Neutrophil (primary cell): ENCODE results near the gene EPGN.

Experiments used
- H3K27ac ChIP-seq: fragments of 200-600 bp; sonication (generic); 2 replicates; pipeline ENCODE4 v1.5.1; 2016; ENCODE audit warnings: mild to moderate bottlenecking, moderate library complexity
- H3K27me3 ChIP-seq: fragments of 200-600 bp; sonication (generic); 2 replicates; pipeline ENCODE4 v1.6.0; 2016; ENCODE audit warnings: mild to moderate bottlenecking
- H3K36me3 ChIP-seq: fragments of 200-600 bp; sonication (generic); 2 replicates; pipeline ENCODE4 v1.5.1; 2017
- H3K4me1 ChIP-seq, 2 experiments: fragments of 200-600 bp in 1 of 2; sonication (generic) in 1 of 2; 1 replicate in 1 of 2; 2 replicates in 1 of 2; pipeline versions ENCODE4 v1.5.1 to v1.6.1; 2013 to 2016; ENCODE audit warnings: low read depth in 1 of 2, low read length in 1 of 2, mild to moderate bottlenecking in 1 of 2, moderate library complexity in 1 of 2; ENCODE audit not compliant: control insufficient read depth in 1 of 2, insufficient read depth in 1 of 2
- H3K4me3 ChIP-seq, 2 experiments: fragments of 200-600 bp in 1 of 2; sonication (generic) in 1 of 2; 1 replicate in 1 of 2; 2 replicates in 1 of 2; pipeline ENCODE4 v1.5.1; 2013 to 2016; ENCODE audit warnings: low read depth in 1 of 2, low read length in 1 of 2, mild to moderate bottlenecking in 1 of 2, moderate library complexity in 1 of 2
- H3K9me3 ChIP-seq: fragments of 200-600 bp; sonication (generic); 2 replicates; pipeline ENCODE4 v1.5.1; 2016
- CTCF ChIP-seq: fragments of 200-600 bp; sonication (generic); IDR thresholded peaks from 2 replicates; pipeline ENCODE4 v1.5.1; 2016; ENCODE audit warnings: antibody characterized with exemption

EPGN gene

GRCh38 chr4:74292111-74292870 is 16.0 kb upstream of the EPGN start:
- H3K27ac ChIP-seq, result no peak overlapping the region

GRCh38 chr4:74293558-74293957 is 14.7 kb upstream of the EPGN start:
- Histone ChIP-seq H3K27ac (no peak overlapping the region), H3K27me3 (no peaks in the 10 kb centered on the region), H3K9me3 (no peaks in the 10 kb centered on the region), H3K4me3 (no peak overlapping the region), H3K4me1 (no peaks in the 10 kb centered on the region), H3K36me3 (no peaks in the 10 kb centered on the region)
- TF ChIP-seq CTCF, result no peak

More at GRCh38 chr4:74292111-74292870, 16.0 kb upstream of the EPGN start:
- TF ChIP-seq CTCF, result no peak
- Histone ChIP-seq H3K9me3 (no peaks in the 10 kb centered on the region), H3K4me1 (no peaks in the 10 kb centered on the region), H3K4me3 (no peak overlapping the region), H3K36me3 (no peaks in the 10 kb centered on the region), H3K27me3 (no peaks in the 10 kb centered on the region)

GRCh38 chr4:74294681-74295080 is 13.6 kb upstream of the EPGN start:
- Histone ChIP-seq H3K36me3 (no peaks in the 10 kb centered on the region), H3K27ac (no peak overlapping the region), H3K4me3 (no peak overlapping the region), H3K9me3 (no peaks in the 10 kb centered on the region), H3K4me1 (no peaks in the 10 kb centered on the region), H3K27me3 (no peaks in the 10 kb centered on the region)
- no peak for TF ChIP-seq CTCF

- Histone ChIP-seq H3K9me3 (no peaks in the 10 kb centered on the region), H3K27me3 (no peaks in the 10 kb centered on the region), H3K4me3 (no peak overlapping the region), H3K4me1 (no peaks in the 10 kb centered on the region), H3K36me3 (no peaks in the 10 kb centered on the region), H3K27ac (no peak overlapping the region)
- TF ChIP-seq CTCF, result no peak
These were observed 10.7 kb upstream of the EPGN start for GRCh38 chr4:74297539-74297938.

GRCh38 chr4:74304095-74304625 is 4.1 kb upstream of the EPGN start:
- no peak for TF ChIP-seq CTCF

More at GRCh38 chr4:74304095-74304625, 4.1 kb upstream of the EPGN start:
- Histone ChIP-seq H3K27ac (no peak overlapping the region), H3K27me3 (no peaks in the 10 kb centered on the region), H3K9me3 (no peaks in the 10 kb centered on the region), H3K36me3 (no peaks in the 10 kb centered on the region), H3K4me1 (no peaks in the 10 kb centered on the region), H3K4me3 (no peak overlapping the region)
